ENCODE data around the gene ELP4.

The ELP4 gene

DNA sequence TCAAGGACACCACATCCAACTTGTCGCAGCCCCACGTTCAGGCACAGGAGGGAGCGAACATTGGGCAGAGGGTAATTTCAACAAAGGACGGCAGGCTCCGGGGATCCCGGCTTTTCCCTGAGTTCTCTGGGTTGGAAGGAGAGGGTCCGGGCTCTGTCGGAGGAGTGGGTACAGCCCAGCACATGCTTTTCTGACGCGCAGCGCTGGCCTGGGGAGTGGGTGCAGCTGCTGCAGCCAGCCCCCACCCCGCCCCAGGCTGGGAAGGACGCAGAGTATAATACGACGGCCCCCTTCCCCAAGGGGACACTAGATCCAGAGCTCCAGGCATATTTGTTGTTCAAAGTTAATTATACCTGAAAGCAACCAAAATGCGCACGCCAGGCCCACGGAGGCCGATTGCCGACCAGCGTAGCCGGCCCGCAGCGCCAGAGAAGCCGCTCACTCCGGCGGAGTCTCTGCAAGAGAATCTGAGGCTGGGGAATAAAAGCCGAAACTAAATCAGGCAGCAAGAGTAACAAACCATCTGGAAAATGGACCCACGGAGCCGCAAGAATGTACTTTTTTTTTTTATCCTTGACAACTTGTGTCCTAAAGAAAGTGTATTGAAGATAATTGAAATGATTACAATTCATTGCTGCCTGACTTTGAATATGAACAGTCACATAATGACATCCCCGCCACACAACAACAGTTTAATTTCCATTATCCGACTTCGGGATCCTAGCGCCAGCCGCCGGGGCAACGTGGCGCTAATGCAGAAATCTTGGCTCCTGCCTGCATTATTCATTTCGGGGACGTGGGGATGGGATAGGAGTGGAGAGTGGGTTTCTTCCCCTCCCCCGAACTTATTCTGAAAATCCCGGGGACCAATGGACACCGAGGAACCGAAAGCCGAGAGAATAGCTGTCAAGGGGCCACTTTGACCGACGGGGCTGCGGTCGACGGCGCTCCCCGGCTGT lies 315.6 kb downstream of the ELP4 start:
- DNase-seq (ENCODE audit: low read depth, low spot score) = no peak
- TF ChIP-seq CTCF (IDR thresholded peaks at IDR 0.05; ENCODE audit: low read depth, low read length) = no peak
- H3K4me3 ChIP-seq (ENCODE audit: low read depth, low read length) = no peak overlapping the region
- in situ Hi-C loops (cut with HindIII; ENCODE audit: low sequenced_read_pairs) = no loop called here

GRCh38 chr11:31825838-31826484 lies 316.4 kb downstream of the ELP4 start:
- no peak overlapping the region for H3K4me3 ChIP-seq (ENCODE audit: low read depth, low read length)
- in situ Hi-C loops (cut with HindIII; ENCODE audit: low sequenced_read_pairs) = no loop called here
- TF ChIP-seq CTCF (IDR thresholded peaks at IDR 0.05; ENCODE audit: low read depth, low read length) = no peak
- DNase-seq (ENCODE audit: low read depth, low spot score) = no peak

GRCh38 chr11:31826536-31827438 lies 317.2 kb downstream of the ELP4 start:
- no peak for DNase-seq (ENCODE audit: low read depth, low spot score)
- in situ Hi-C loops (cut with HindIII; ENCODE audit: low sequenced_read_pairs) = no loop called here
- H3K4me3 ChIP-seq (ENCODE audit: low read depth, low read length) = no peak overlapping the region
- no peak for TF ChIP-seq CTCF (IDR thresholded peaks at IDR 0.05; ENCODE audit: low read depth, low read length)

DNA sequence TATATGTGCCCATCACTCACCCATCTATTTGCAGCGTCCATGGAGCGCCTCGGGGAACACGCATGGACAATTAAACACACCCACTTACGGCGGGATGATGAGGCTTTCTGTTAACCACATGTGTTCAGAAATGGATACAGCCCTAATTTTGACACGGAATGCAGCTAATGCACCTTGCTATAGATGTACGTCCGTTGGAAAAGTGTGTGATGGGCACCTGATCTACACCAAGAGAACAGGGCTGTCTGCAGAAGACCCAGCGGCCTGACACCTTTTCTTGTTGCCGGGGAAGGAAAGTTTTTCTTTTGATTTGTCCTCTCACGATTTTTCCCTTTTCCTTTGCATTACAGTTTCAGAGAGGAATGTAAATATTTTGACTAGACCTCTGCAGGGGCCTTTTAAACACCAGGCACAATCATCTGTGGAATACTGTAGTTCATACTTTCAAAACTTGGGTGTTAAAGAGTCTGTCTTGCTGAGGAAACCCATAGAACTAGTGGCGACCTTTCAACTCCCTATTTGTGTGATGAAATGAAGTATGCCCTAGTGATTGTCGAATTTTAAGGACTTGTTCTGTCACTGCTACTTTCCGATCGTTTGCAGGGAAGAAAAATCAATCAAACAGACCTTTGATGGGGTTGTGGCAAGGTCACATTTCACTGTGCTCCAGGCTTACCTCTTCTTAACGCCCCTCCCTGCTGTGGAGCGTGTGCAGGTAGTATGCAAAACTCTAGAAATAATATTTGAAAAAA lies 318.1 kb downstream of the ELP4 start:
- no peak overlapping the region for H3K4me3 ChIP-seq (ENCODE audit: low read depth, low read length)
- in situ Hi-C loops (cut with HindIII; ENCODE audit: low sequenced_read_pairs) = no loop called here
- DNase-seq (ENCODE audit: low read depth, low spot score) = no peak
- no peak for TF ChIP-seq CTCF (IDR thresholded peaks at IDR 0.05; ENCODE audit: low read depth, low read length)

- H3K4me3 ChIP-seq (ENCODE audit: low read depth, low read length) = no peak overlapping the region
- in situ Hi-C loops (cut with HindIII; ENCODE audit: low sequenced_read_pairs) = no loop called here
Observed at GRCh38 chr11:31828217-31828616, 318.6 kb downstream of the ELP4 start.

More at GRCh38 chr11:31828217-31828616, 318.6 kb downstream of the ELP4 start:
- DNase-seq (ENCODE audit: low read depth, low spot score) = no peak
- TF ChIP-seq CTCF (IDR thresholded peaks at IDR 0.05; ENCODE audit: low read depth, low read length) = no peak
